Cardiac muscle cell (in vitro differentiated cells and primary cell): ENCODE results near the gene GBP1. TPM values are rescaled to one million over a fixed set of nuclear protein-coding genes. Genes with fewer than 3 reads are reported as not detected.
"Not testable (repeated sequence)": the region's sequence is repeated elsewhere in the genome, so short reads cannot be mapped to it uniquely, and the experiment has no call there.

ENCODE experiments used
- DNase-seq, 2 donors: peaks; one replicate each; pipeline versions ENCODE4 v3.0.0 to v3.0.0-alpha.2; 2010 to 2017; ENCODE audit warnings: low read depth in 1 of 2, low spot score in 1 of 2
- H3K27ac ChIP-seq: fragments of 200-600 bp; sonication (generic); 2 replicates; pipeline ENCODE4 v1.5.1; 2016
- H3K27me3 ChIP-seq: fragments of 200-600 bp; sonication (generic); 2 replicates; pipeline ENCODE4 v1.6.0; 2016; ENCODE audit warnings: control low read depth
- H3K36me3 ChIP-seq: fragments of 200-600 bp; sonication (generic); 2 replicates; pipeline ENCODE4 v1.5.1; 2016; ENCODE audit warnings: control low read depth
- H3K4me1 ChIP-seq: fragments of 200-600 bp; sonication (generic); 2 replicates; pipeline ENCODE4 v1.8.1; 2017; ENCODE audit warnings: low read depth, mild to moderate bottlenecking, mixed run types
- H3K4me3 ChIP-seq: fragments of 200-600 bp; sonication (generic); 2 replicates; pipeline ENCODE4 v1.5.1; 2016; ENCODE audit warnings: mild to moderate bottlenecking
- H3K9me3 ChIP-seq: fragments of 200-600 bp; sonication (generic); 2 replicates; pipeline ENCODE4 v1.5.1; 2017; ENCODE audit warnings: low read depth, mild to moderate bottlenecking, control low read depth
- polyA plus RNA-seq: library from polyadenylated mRNA; unstranded; fragments of >200 nt; fragmentation: Nextera tagmentation; extraction: Ambion mirVana; gene quantifications from 2 replicates; pipeline ENCODE4 v1.2.1, GENCODE V29; 2016
- total RNA-seq: library from RNA; depleted of rRNA; stranded (reverse); fragments of >200 nt; gene quantifications from 2 replicates; pipeline ENCODE4 v1.2.3, GENCODE V29; 2016
- TF ChIP-seq, protein P1 (sequence below): IDR thresholded peaks from 2 replicates; pipeline ENCODE4 v1.5.1; 2012; ENCODE audit warnings: low read depth, mild to moderate bottlenecking, low read length

GBP1 gene
- total and polyA plus RNA-seq, 2 experiments from 2014 or later, result 1.8 to 2.4 TPM

DNA sequence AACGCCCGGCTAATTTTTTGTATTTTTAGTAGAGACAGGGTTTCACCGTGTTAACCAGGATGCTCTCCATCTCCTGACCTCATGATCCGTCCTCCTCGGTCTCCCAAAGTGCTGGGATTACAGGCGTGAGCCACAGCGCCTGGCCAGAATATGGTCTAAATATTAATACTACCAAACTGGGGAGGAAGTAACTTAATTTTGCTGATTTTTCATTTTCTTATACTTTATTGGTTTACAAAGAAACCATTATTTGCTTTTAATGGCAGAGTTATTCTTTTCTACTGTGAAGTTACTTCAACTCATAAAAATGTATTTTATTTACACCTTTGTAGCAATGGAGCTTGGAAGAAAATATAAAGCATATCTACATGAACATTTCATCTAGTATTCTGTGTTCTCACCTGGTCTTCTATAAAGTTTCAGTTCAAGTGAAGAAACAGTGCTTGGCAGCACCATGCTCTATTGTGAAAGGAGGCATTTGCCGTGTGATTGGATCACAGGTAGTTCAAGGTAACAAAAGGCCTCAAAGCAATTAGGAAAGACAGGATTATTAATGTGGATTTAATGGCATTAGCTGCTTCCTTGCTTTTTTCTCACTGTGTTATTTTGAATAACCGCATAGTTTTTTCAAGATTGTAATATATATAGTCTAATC lies 13.6 kb downstream of the GBP1 start:
- no peaks in the 10 kb centered on the region for H3K9me3 ChIP-seq
- TF ChIP-seq, protein P1, sequence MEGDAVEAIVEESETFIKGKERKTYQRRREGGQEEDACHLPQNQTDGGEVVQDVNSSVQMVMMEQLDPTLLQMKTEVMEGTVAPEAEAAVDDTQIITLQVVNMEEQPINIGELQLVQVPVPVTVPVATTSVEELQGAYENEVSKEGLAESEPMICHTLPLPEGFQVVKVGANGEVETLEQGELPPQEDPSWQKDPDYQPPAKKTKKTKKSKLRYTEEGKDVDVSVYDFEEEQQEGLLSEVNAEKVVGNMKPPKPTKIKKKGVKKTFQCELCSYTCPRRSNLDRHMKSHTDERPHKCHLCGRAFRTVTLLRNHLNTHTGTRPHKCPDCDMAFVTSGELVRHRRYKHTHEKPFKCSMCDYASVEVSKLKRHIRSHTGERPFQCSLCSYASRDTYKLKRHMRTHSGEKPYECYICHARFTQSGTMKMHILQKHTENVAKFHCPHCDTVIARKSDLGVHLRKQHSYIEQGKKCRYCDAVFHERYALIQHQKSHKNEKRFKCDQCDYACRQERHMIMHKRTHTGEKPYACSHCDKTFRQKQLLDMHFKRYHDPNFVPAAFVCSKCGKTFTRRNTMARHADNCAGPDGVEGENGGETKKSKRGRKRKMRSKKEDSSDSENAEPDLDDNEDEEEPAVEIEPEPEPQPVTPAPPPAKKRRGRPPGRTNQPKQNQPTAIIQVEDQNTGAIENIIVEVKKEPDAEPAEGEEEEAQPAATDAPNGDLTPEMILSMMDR, result no peak

DNA sequence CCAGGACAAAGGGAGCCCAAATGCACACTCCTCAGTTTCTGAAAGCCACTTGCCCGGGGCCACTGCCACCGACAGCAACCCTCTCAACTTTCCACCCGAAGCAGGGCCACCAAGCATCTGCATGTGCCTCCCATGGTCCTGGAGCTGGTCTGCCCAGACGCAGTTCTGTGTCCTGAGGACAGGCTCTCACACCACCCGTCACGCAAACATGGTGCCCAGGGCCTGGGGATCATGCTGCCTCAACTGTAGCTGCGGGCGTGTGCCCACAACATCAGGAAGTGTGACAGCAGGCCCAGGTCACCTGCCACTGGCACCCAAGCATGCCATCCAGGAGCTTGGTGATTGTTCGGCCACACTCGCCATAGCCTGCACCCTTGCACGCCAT lies 14.4 kb downstream of the GBP1 start:
- no peak for DNase-seq
- Histone ChIP-seq H3K27ac (peak overlapping the region; percentile 82), H3K4me1 (peaks cover 12% of the 10 kb centered on the region), H3K4me3 (no peak overlapping the region), H3K27me3 (no peaks in the 10 kb centered on the region), H3K9me3 (no peaks in the 10 kb centered on the region), H3K36me3 (no peaks in the 10 kb centered on the region)
- TF ChIP-seq, protein P1, result no peak

More for the DNA sequence above, 13.6 kb downstream of the GBP1 start:
- peaks cover 12% of the 10 kb centered on the region for H3K4me1 ChIP-seq
- H3K4me3 ChIP-seq, result no peak overlapping the region
- no peaks in the 10 kb centered on the region for H3K27me3 ChIP-seq
- no peak for DNase-seq
- no peak overlapping the region for H3K27ac ChIP-seq
- no peaks in the 10 kb centered on the region for H3K36me3 ChIP-seq

DNA sequence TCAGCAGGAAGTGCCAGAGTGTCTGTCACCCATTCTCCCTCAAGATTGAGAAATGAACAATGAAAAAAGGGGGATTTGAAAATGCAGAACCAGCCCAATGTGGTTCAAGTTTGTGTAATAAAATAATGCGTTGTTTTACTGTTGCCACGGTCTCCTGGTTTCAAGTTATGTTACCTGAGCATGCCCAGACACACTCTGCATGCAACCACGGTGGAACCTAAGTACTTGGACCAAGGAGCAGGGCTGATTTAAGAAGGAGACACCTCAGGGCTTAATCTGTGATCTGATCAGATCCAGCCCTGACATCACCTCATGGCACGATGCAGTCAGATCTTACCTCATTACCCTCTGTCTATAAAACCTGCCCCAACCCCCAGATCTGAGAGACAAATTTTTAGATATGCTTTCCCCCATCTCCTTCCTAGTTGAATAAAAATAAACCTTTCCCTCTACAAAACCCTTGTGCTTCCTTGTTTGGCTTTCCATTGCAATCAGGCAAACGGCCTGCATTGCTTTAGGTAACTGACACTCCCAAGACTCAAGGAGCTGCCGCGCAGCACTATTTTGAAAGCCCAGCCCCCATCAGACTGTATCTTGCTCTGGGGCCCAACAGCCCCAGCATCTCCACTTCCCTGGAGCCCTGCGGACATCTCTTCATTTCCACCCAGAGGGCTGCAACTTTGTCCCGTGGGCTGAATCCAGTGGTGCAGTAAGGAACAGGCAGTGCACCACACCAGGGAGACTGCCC lies 14.9 kb downstream of the GBP1 start:
- H3K4me3 ChIP-seq, H3K36me3 ChIP-seq, H3K27me3 ChIP-seq, H3K9me3 ChIP-seq: not testable (repeated sequence)
- peak overlapping the region; percentile 82 for H3K27ac ChIP-seq
- H3K4me1 ChIP-seq, result peaks cover 12% of the 10 kb centered on the region
- DNase-seq, result peak in 1 of 2 donors; percentile 34

DNA sequence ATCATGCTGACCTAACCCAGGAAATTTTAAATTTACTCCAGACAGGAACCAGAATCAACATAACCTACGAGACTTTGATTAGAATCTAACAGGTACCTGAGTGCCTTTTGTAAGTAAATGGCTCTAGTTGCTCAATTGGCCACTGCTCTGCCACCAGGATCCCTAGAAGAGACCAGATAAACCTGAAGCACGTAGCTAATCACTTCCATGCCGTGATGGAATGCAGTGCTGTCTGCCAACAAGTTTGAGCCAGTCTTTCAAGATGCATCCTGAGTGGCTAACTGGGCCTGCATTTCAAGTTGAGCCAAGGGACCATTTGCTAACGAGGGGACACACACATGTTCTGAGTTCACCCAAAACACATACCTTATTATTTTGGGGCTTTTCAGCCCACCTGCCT lies 15.8 kb downstream of the GBP1 start:
- peak overlapping the region; percentile 82 for H3K27ac ChIP-seq
- peaks cover 12% of the 10 kb centered on the region for H3K4me1 ChIP-seq
- not testable (repeated sequence) for H3K36me3 ChIP-seq, DNase-seq, H3K4me3 ChIP-seq, H3K27me3 ChIP-seq, H3K9me3 ChIP-seq

DNA sequence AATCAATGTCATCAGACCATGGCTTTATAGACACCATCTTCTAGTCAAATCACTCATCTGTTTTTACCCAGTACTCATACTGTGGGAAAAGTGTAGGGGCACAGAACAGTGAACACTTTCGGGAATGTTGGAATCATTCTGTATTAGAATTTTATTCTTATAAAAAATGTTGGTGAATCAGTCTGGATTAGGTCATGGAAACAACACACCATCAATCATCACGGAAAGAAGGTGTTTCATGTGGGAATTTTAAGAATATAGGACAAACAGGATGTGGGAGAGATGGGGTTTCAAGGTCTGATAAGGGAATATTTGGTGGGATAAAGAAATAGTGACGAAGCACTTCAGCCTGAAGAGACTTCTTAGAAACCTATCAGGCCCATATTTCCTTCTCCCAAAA lies 17.3 kb downstream of the GBP1 start:
- Histone ChIP-seq H3K27ac (no peak overlapping the region), H3K4me1 (peaks cover 12% of the 10 kb centered on the region), H3K27me3 (no peaks in the 10 kb centered on the region), H3K9me3 (no peaks in the 10 kb centered on the region), H3K36me3 (no peaks in the 10 kb centered on the region), H3K4me3 (no peak overlapping the region)
- DNase-seq, result peak in 1 of 2 donors; percentile 66
- TF ChIP-seq, protein P1, result no peak

DNA sequence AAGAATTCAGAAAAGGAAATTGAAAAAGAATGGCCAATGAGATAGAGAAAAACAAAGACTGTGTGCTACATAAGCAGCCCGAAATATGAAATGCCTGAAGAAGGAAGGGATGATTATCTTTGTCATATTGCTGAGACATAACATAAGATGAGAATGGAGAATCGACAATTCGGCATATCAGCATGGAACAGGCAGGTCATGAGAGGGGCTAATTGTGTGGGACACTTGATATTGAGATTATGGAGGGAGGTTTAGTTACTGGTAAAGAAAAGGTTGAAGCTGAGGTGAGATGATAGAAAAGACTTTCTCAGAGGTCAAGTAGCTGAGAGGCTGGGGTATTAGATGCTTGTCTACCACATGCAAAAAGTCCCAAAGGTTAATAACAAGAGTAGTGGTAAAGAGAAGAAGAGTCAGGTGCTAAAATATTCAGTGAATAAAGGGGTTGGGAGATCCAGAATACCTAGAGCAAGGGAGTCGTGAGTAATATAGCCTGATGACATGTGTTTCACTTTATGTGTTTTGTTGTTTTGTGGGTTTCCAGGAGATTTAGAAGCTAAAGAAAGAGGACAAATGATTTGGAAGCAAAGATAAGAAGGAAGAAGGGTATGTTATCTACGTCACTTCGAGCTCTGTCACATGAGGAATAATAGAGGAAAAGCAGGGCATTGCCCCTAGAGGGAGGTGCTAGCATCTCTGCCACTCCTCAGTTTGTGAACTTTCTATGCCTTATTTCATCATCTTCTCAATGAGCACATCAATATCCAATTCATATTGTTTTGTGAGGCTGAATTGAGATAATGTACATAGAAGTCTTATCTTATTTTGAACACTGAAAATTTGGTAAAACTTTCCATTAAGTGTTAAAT lies 18.5 kb downstream of the GBP1 start:
- H3K36me3 ChIP-seq, H3K9me3 ChIP-seq, H3K27me3 ChIP-seq, H3K27ac ChIP-seq, H3K4me3 ChIP-seq: not testable (repeated sequence)
- DNase-seq, result peak in 1 of 2 donors; percentile 19
- peaks cover 12% of the 10 kb centered on the region for H3K4me1 ChIP-seq
